ENCODE measurements around the gene TRPM4.
A peak's percentile ranks its signal among the peaks of the same experiment; 100 is the strongest.
"Not testable (repeated sequence)": the region's sequence is repeated elsewhere in the genome, so short reads cannot be mapped to it uniquely, and the experiment has no call there.

TRPM4 gene

DNA sequence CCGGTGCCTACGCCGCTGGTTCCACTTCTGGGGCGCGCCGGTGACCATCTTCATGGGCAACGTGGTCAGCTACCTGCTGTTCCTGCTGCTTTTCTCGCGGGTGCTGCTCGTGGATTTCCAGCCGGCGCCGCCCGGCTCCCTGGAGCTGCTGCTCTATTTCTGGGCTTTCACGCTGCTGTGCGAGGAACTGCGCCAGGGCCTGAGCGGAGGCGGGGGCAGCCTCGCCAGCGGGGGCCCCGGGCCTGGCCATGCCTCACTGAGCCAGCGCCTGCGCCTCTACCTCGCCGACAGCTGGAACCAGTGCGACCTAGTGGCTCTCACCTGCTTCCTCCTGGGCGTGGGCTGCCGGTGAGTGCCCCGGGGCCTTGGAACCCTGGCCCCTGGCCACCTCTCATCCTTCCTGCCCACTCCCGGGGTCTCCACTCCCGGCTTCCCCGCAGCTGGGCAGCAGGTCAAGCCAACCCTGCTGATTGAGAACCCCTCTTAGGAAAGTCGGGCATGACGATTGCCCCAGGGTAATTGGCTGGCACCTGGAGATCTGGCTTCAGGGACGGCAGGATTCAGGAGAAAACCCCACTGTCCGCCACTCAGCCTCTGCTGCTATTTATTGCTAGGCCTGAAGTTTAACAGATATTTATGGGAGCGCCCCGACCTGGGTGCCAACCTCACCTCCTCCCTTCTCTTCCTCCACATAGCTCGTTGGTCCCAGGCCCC, 39.1 kb downstream of the TRPM4 start:
- peak; percentile 74 for DNase-seq

DNA sequence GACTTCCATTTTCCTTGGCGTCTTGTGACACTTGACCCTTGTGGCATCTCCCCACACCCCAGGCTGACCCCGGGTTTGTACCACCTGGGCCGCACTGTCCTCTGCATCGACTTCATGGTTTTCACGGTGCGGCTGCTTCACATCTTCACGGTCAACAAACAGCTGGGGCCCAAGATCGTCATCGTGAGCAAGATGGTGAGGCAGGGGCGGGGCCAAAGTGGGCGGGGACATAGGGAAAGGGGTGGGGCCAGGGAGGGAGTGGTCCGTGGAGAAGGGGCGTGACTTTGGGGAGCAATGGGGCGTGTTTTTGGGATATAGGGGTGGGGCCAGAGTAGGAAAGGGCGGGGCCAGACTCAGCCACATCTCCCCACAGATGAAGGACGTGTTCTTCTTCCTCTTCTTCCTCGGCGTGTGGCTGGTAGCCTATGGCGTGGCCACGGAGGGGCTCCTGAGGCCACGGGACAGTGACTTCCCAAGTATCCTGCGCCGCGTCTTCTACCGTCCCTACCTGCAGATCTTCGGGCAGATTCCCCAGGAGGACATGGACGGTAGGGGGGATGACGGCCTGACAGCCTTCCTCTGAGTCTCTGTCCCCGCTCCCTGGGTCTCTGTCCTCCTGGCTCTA, 42.8 kb downstream of the TRPM4 start:
- DNase-seq, result no peak

DNA sequence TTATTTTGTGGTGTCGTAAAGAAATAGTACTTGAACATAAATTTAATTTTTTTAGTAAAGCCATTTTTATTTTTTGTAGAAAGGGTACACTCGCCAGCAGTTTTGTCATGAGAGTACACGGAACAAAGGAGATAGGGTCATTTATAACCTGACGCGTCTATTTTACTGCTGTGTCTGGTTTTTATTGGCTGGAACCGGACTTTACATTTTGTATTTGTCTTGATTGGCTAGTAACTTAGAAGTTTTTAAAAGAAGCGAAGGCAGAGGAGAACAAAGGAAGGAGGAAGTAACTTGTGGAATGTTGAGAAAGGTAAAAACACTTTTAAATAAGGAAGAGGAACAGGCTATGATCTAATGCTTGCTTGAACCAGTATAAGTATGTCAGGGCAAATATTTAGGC, 43.5 kb downstream of the TRPM4 start:
- no peak for DNase-seq

DNA sequence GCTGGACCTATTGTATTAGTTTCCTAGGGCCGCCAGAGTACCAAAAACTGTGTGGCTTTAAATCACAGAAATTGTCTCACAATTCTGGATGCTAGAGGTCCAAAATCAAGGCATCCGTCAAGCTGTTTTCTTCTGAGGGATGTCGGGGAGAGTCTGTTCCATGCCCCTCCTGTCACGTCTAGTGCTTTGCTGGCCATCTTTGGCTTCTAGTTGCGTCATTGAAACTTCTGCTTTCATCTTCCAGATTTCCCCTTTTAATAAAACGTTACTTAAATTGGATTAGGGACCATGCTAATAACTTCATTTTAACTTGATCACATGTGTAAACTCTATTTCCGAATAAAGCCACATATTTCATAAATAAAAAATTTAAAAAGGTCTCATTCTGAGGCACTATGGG, 47.5 kb downstream of the TRPM4 start:
- DNase-seq, result no peak

DNA sequence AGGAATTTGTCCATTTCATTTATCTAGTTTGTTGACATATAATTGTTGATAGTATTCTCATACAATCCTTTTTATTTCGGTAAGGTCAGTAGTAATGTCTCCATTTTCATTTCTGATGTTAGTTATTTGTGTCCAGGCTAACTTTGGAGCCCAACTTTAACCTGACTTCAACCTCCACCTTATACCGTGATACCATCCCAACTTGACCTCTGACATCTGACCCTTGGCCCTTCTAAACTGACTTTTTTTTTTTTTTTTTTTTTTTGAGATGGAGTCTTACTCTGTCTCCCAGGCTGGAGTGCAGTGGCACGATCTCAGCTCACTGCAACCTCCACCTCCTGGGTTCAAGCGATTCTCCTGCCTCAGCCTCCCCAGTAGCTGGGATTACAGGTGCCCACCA, 51.9 kb downstream of the TRPM4 start:
- not testable (repeated sequence) for DNase-seq

DNA sequence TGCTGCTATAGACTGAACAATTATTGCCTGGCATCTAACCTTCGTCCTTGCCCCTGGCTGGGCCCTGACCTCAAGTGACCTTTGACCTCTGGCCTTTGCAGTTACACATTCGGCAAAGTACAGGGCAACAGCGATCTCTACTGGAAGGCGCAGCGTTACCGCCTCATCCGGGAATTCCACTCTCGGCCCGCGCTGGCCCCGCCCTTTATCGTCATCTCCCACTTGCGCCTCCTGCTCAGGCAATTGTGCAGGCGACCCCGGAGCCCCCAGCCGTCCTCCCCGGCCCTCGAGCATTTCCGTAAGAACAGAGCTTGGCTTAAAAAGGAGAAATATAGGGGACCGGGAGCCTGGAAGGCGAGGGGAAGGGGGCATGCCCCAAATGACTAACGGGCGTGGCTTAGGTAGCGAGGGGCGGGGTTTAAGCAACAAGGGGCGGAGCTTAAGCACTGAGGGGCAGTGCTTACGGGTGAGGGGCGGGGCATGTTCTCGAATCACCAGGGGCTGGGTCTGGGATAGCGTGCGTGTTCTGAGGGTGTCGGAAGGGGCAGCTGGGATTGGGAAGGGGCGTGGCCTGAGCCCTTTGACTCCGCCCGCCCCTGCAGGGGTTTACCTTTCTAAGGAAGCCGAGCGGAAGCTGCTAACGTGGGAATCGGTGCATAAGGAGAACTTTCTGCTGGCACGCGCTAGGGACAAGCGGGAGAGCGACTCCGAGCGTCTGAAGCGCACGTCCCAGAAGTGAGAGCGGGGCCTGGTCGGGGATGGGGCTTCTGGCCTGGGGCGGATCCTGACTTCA, 52.7 kb downstream of the TRPM4 start:
- DNase-seq, result no peak

DNA sequence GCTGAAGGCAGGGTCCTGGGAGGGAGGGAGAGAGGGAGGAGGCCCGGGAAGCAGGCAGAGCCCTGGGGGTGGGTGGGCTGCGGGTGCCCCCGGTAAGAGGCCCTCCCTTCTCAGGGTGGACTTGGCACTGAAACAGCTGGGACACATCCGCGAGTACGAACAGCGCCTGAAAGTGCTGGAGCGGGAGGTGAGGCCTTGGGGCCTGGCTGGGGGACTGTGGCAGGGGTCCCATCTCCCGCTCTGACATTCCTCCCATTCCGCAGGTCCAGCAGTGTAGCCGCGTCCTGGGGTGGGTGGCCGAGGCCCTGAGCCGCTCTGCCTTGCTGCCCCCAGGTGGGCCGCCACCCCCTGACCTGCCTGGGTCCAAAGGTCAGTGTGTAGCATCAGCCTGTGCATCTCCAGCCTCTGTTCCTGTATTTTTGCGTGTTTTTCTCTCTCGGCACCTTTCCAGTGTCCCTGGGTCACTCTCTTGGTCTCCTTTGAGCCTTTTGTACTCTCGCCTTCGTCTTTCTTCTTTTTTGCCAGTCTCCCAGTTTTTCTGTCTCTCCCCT, 53.4 kb downstream of the TRPM4 start:
- no peak for DNase-seq

DNA sequence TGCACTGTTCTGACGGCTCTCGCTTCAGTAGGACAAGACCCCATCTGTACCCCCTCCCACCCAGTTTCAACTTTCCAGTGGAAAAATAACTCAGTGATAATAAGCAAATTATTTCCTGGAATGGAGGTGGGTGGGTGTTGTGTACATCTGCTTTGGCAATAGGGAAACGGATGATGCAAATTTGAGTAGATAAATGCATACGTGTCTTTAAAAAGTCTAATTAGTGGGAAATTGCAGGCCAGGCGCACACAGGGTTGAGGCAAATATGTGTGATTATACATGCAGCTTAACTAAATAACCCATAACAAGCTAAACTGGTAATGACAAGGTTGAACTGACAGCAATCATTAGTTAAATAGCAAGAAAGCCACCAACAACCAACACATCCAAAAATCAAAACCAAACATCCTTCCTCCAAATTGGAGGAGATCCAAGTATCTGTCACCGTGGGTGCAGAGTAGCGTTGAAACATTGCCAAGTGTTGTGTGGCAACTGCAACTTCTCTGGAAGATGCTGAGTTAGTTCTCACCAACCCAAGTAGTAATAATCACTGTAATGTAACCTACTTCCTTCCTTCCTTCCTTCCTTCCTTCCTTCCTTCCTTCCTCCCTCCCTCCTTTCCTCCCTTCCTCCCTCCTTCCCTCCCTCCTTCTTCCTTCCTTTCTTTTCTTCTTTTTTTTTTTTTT, 54.6 kb downstream of the TRPM4 start:
- no peak for DNase-seq

DNA sequence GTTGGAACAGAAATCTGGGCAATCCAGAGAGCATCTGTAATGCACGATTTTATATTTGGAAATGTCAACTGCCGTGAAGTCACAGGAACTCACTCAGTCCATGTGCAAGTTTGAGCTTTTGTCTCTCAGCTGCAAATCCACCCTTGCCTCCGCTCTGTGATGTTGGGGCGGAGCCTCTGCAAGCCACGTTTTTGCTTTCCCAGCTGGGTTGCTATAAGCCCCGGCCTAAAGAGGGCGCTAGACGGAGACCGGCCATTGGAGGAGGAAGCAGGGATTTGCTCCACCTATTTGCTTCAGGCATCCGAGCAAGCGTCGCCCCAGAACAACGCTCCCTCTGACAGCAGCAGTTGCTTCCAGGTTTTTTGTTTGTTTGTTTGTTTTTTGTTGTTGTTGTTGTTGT, 56.2 kb downstream of the TRPM4 start:
- DNase-seq, result no peak

DNA sequence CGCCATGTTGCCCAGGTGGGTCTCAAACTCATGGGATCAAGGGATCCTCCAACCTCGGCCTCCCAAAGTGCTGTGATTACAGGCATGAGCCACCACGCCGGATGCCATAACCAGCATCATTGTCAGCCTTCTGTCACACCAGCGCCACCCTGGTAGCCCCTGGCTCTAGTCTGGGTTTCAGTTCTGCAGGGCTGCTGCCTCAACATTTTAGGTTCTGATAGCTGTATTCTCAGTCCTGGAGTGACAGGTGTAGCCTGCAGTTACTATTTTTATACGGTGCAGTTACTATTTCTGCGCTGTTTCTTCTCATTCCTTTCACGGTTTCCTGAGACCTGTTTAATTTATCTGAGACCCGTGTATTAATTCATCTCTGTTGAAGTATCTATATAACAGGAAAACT, 57.1 kb downstream of the TRPM4 start:
- no peak for DNase-seq

DNA sequence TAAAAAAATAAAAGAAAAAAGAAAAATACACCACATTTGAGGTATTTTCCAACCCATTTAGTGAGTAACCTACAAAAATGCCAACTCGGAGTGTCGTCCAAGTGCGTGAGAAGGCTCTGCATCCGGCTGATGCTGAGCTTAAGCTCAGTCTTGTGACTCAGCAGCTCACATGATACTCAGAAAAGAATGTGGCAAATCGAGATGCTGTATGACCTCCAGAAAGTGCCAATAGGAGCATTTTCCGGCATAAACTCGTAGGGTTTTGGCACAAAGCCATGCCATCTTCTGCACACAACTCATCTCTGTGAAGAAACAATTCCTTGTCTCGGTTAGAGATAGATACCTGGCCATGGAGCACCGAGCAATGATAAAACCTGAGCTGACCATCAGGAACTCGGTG, 58.5 kb downstream of the TRPM4 start:
- DNase-seq, result no peak

DNA sequence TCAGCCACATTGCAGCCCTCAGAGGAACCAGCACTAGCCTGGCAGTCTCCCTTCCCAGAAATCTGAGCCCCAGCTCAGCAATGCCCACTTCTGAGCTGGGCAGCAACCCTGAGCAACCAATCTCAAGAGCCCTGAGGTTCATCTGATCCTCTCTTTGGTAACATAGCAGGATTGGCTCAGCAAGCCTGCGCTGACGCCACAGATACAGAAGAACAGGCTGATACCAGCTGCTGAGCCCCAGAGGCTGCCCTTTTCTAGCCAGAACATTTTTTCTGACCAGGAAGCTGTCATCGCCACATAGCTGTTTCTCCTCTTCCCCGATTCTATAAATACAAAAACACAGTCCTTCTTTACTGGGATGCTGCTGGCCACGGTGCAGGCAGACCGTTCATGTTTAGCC, 59.8 kb downstream of the TRPM4 start:
- no peak for DNase-seq

DNA sequence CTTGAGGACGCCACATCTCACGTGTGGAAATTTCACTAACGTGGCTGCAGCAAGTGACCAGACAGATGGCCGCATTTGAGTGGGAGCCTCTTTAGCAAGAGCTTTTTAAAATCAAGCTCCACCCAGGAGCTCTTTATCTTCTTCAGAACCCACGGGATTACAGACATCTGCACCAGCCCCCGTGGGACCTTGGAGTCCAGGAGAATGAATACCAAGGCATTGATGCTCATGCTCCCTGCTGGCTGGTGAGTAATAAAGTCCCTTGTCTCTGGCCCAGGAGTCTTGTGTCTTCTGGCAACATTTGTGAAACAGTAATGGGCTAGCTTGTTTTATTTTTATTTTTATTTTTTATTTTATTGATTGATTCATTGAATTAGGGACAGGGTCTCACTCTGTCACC, 64.4 kb downstream of the TRPM4 start:
- DNase-seq, result no peak

DNA sequence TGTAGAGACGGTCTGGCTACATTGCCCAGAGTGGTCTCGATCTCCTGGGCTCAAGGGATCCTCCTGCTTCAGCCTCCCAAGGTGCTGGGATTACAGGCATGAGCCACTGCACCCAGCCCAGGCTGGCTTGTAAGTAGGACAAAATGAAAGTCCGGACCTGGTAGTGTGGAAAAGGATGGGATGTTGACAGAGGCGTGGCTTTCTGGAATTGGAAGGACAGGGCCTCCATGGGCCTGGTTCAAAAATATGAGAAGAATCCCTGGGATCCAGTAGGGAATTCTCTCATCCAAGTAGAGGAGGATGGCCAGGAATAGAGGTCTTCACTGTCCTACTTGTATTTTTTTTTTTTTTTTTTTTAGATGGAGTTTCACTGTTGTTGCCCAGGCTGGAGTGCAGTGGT, 64.9 kb downstream of the TRPM4 start:
- DNase-seq, result no peak

DNA sequence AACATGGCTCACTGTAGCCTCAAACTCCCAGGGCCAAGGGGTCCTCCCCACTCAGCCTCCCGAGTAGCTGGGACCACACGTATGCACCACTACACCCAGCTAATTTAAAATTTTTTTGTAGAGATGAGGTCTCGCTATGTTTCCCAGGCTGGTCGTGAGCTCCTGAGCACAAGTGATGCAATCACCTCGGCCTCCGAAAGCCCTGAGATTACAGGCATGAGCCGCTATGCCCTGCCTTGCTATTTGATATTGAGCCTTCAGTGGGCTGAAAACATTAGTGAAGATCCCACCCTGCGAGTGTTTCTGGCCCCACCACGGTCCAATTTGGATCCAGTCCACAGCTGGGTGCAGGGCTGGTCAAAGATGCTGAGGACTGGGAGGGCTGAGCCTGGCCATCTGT, 65.9 kb downstream of the TRPM4 start:
- DNase-seq, result no peak

DNA sequence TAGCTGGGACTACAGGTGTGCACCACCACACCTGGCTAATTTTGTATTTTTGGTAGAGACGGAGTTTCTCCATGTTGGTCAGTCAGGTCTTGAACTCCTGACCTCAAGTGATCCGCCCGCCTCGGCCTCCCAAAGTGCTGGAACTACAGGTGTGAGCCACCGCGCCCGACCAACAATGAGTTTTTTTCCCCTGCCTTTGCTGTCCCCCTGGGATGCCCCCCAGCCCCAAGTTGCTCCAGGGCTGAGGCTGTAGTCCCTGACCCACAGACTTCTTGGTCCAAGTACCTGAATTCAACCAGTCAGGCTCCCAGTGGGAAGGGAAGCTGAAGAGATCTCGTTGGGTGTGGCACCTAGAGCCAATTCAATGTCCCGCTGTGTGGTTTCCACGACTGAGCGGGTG, 66.8 kb downstream of the TRPM4 start:
- DNase-seq, result not testable (repeated sequence)

DNA sequence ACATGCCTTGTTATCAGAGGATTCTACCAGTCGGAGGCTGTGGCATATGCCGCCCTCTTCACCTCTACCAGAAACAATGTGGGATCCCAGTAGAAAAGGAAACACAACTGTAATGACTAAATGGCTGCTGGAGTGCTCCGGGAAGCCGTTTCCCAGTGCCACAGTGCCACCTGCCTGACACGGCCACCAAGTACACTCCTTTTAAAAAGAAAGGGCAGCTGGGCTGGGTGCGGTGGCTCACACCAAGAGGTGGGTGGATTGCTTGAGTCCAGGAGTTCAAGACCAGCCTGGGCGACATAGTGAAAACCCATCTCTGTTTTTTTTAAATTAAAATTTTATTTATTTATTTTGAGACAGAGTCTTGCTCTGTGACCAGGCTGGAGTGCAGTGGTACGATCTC, 67.3 kb downstream of the TRPM4 start:
- peak; percentile 67 for DNase-seq

DNA sequence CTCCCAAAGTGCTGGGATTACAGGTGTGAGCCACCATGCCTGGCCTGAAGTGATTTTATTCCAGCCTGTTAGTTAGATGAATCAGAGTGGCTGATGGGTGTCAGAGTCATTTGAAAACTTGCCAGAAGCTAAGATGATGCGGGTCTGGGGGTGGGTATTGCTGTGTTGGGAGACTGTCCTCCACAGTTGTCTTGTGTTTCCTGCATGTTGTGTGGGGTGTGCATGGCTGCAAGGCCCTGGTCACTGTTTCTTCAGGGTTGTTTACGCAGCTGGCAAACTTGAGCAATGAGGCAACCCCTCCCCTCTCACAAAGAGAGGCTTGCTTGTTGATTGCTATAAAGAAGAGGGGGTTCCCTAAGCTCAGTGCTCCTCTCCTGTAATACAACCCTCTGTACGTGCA, 71.8 kb downstream of the TRPM4 start:
- DNase-seq, result no peak

DNA sequence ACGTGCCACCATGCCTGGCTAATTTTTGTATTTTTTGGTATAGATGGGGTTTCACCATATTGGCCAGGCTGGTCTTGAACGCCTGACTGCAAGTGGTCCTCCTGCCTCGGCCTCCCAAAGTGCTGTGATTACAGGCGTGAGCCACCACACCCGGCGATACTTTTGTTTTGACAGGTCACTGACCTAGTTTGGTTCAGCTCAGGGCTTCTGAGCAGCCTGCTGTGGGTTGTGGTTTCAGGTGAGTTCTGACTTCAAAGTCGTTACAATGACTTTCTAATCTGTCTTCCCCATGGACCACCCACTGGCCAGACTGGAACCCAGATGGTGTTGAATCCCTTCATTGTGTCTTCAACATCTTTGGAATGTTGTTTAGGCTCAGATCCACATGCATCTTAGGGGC, 73.8 kb downstream of the TRPM4 start:
- DNase-seq, result no peak

DNA sequence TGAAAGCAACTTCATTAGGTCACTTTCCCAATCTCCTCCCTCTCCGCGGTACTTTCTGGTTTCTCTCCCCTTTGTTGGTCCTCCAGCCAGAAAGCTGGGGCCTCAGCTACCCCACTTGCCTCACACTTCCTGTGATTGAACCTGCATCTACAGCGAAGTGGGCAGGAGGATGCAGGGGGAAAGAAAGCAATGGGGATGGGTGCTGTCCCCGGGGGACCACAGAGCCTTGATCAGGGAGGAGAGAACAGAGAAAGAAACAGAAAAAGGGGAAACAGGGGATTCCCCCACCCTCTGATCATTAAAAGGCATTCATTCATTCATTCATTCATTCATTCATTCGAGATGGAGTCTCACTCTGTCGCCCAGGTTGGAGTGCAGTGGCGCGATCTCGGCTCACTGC, 74.2 kb downstream of the TRPM4 start:
- no peak for DNase-seq

DNA sequence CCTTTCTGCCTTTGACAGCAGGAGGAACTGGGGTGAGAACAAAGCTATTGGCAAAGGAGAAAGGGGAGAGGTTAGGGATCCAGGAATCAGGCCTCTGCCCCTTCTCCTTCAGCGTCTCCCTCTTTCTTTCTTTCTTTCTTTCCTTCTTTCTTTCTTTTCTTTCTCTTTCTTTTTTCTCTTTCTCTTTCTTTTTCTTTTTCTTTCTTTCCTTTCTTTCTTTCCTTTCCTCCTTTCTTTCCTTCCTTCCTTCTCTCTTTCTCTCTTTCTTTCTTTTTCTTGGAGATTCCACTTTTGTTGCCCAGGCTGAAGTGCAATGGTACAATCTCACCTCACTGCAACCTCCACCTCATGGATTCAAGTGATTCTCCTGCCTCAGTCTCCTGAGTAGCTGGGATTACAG, 75.6 kb downstream of the TRPM4 start:
- no peak for DNase-seq

DNA sequence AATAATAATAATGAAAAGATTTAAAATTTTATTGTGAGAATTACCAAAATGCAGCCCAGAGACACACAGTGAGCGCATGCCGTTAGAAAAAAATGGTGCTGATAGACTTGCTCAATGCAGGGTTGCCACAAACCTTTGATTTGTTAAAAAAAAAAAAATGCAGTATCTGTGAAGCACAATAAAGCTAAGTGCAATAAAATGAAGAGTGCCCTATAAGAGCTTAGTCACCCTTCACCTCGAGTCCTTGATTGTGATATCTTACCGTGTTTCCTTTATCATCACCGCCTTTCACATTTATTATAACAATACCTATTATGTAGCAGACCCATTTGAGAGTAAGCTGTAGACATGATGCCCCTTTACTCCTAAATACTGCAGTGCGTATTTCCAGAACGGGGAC, 84.2 kb downstream of the TRPM4 start:
- no peak for DNase-seq

DNA sequence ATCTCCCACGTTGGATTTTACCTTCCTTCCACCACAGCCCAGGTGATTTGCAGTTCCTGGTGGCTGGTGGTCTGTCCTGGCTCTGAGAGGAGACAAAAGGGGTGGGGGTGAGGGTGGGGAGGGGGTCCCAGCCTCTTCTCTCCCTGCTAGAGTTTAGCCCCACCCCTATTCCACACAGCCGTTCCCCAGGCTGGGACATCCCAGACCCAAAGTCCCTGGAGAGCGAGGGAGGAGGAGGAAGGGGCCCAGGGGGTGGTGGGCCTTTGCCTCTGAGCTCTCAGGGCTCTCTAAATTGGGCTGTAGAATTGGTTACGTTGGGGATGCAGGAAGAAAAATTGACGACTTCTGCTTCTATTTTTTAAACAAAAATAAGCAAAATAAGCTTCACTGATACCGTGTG, 85.5 kb downstream of the TRPM4 start:
- DNase-seq, result no peak
